Upper lobe of left lung (tissue), 6 donors: ENCODE results near the gene TIMP2. TPM values are rescaled to one million over a fixed set of nuclear protein-coding genes. Genes with fewer than 3 reads are reported as not detected.

ENCODE experiments used
- ATAC-seq, 2 donors: fragments of 200-7000 bp; cut with Tn5 transposase; one replicate each; pipeline ENCODE4 v1.9.1; 2022; ENCODE audit warnings: mild to moderate bottlenecking in 2 of 2, moderate library complexity in 2 of 2; ENCODE audit not compliant: low FRiP score in 2 of 2
- DNase-seq, 2 donors: peaks; one replicate each; pipeline ENCODE4 v3.0.0-alpha.2; 2019 to 2020
- H3K27ac ChIP-seq, 4 donors: fragments of 200-600 bp; sonication (generic); one replicate each; pipeline ENCODE4 v1.5.1; 2016 to 2019
- H3K27me3 ChIP-seq, 4 donors: fragments of 200-600 bp; sonication (generic); one replicate each; pipeline ENCODE4 v1.5.1; 2017 to 2019
- H3K36me3 ChIP-seq, 4 donors: fragments of 200-600 bp; sonication (generic); one replicate each; pipeline ENCODE4 v1.5.1; 2016 to 2019
- H3K4me1 ChIP-seq, 4 donors: fragments of 200-600 bp; sonication (generic); one replicate each; pipeline ENCODE4 v1.5.1; 2018 to 2019
- H3K4me3 ChIP-seq, 4 donors: fragments of 200-600 bp; sonication (generic); one replicate each; pipeline ENCODE4 v1.5.1; 2017 to 2019; ENCODE audit warnings: mild to moderate bottlenecking in 2 of 4, moderate library complexity in 1 of 4
- H3K9me3 ChIP-seq, 4 donors: fragments of 200-600 bp; sonication (generic); one replicate each; pipeline ENCODE4 v1.5.1; 2018 to 2019
- CTCF ChIP-seq, 6 experiments: fragments of 450-650 bp in 4 of 6; fragments of 200-600 bp in 2 of 6; sonication (generic) in 2 of 6; IDR thresholded peaks; one replicate each; pipeline ENCODE4 v1.5.1; 2016 to 2019; ENCODE audit warnings: antibody characterized with exemption in 6 of 6
- EP300 ChIP-seq, 4 donors: sonication (generic); formaldehyde crosslinking; IDR thresholded peaks; one replicate each; pipeline ENCODE4 v1.5.1; 2017; ENCODE audit warnings: antibody characterized with exemption in 4 of 4, control low read depth in 2 of 4
- POLR2A ChIP-seq, 4 donors: fragments of 450-650 bp; IDR thresholded peaks; one replicate each; pipeline ENCODE4 v1.5.1; 2016 to 2017; ENCODE audit warnings: antibody characterized with exemption in 4 of 4, mild to moderate bottlenecking in 2 of 4
- POLR2AphosphoS5 ChIP-seq, 2 donors: sonication (generic); formaldehyde crosslinking; IDR thresholded peaks; one replicate each; pipeline ENCODE4 v1.5.1; 2017; ENCODE audit warnings: antibody characterized with exemption in 2 of 2
- WGBS, 2 donors: methylation state at CpG; one replicate each; pipeline ENCODE4 v1.1.5; 2017 to 2018; 5-methylcytosine and 5-hydroxymethylcytosine counted together
- total RNA-seq, 6 donors: library from RNA; depleted of rRNA in 4 of 6; stranded (reverse); fragments of >200 nt in 4 of 6; gene quantifications; one replicate each; pipeline versions ENCODE4 v1.1.0 to v1.2.1, GENCODE V29; 2016 to 2021
- donor health status: DM: no; HTN: no; CAD: no; lungs with moderate emphysema.
- donor health status: DM: no; HTN: yes; CAD: no; lungs with severe emphysema.

TIMP2 gene
- total RNA-seq, 6 donors from 2014 or later, result 60.8 to 313 (median 145) TPM

- H3K9me3 ChIP-seq, result no peaks in the 10 kb centered on the region
- H3K4me1 ChIP-seq, result peaks cover 17 to 31% (median 21%) of the 10 kb centered on the region in 4 donors
- ATAC-seq, result no peak
- no peak overlapping the region for H3K4me3 ChIP-seq
- peaks cover 41 to 69% (median 55%) of the 10 kb centered on the region in 4 donors for H3K36me3 ChIP-seq
- DNase-seq, result no peak
- H3K27me3 ChIP-seq, result no peaks in the 10 kb centered on the region
- TF ChIP-seq POLR2A (IDR thresholded peaks at IDR 0.05) (no peak), CTCF (IDR thresholded peaks at IDR 0.05) (no peak), EP300 (IDR thresholded peaks at IDR 0.05) (no peak), POLR2AphosphoS5 (IDR thresholded peaks at IDR 0.05) (no peak)
- WGBS, 2 donors, result 81 to 85% methylated on average over 5 of the region's 5 CpGs
- no peak overlapping the region for H3K27ac ChIP-seq
Measured at GRCh38 chr17:78836420-78837021, 88.7 kb downstream of the TIMP2 start.

- no peak overlapping the region for H3K4me3 ChIP-seq
- 94 to 97% methylated on average over 8 of the region's 8 CpGs for WGBS, 2 donors
- peaks cover 43 to 89% (median 68%) of the 10 kb centered on the region in 4 donors for H3K36me3 ChIP-seq
- no peak overlapping the region for H3K27ac ChIP-seq
- H3K27me3 ChIP-seq, result no peaks in the 10 kb centered on the region
- TF ChIP-seq POLR2AphosphoS5 (IDR thresholded peaks at IDR 0.05), result no peak
- no peak for TF ChIP-seq EP300 (IDR thresholded peaks at IDR 0.05)
- no peak for TF ChIP-seq POLR2A (IDR thresholded peaks at IDR 0.05)
- TF ChIP-seq CTCF (IDR thresholded peaks at IDR 0.05), result no peak
- no peaks in the 10 kb centered on the region for H3K9me3 ChIP-seq
- ATAC-seq (no peak), DNase-seq (no peak)
- H3K4me1 ChIP-seq, result peaks cover 13 to 22% (median 18%) of the 10 kb centered on the region in 4 donors
Measured at GRCh38 chr17:78834571-78834970, 90.6 kb downstream of the TIMP2 start.

GRCh38 chr17:78832541-78832810 lies 92.7 kb downstream of the TIMP2 start:
- H3K27me3 ChIP-seq, result no peaks in the 10 kb centered on the region
- TF ChIP-seq CTCF (IDR thresholded peaks at IDR 0.05), result no peak
- no peak for TF ChIP-seq EP300 (IDR thresholded peaks at IDR 0.05)
- no peak for TF ChIP-seq POLR2AphosphoS5 (IDR thresholded peaks at IDR 0.05)
- TF ChIP-seq POLR2A (IDR thresholded peaks at IDR 0.05), result no peak
- H3K4me1 ChIP-seq, result peaks cover 0 to 5% (median under 1%) of the 10 kb centered on the region in 4 donors
- no peaks in the 10 kb centered on the region for H3K9me3 ChIP-seq
- DNase-seq (no peak), ATAC-seq (no peak)
- no peak overlapping the region for H3K4me3 ChIP-seq
- peaks cover 60 to 100% (median 85%) of the 10 kb centered on the region in 4 donors for H3K36me3 ChIP-seq
- 88 to 100% methylated on average over 1 to 2 of the region's 2 CpGs for WGBS, 2 donors
- H3K27ac ChIP-seq, result no peak overlapping the region

GRCh38 chr17:78831688-78832540 lies 93.3 kb downstream of the TIMP2 start:
- DNase-seq (no peak), ATAC-seq (no peak)
- H3K36me3 ChIP-seq, result peaks cover 59 to 100% (median 86%) of the 10 kb centered on the region in 4 donors
- H3K27ac ChIP-seq, result no peak overlapping the region
- H3K4me1 ChIP-seq, result peaks cover 0 to 9% (median 0%) of the 10 kb centered on the region in 4 donors
- TF ChIP-seq POLR2A (IDR thresholded peaks at IDR 0.05) (no peak), EP300 (IDR thresholded peaks at IDR 0.05) (no peak), CTCF (IDR thresholded peaks at IDR 0.05) (no peak), POLR2AphosphoS5 (IDR thresholded peaks at IDR 0.05) (no peak)
- H3K27me3 ChIP-seq, result no peaks in the 10 kb centered on the region
- H3K4me3 ChIP-seq, result no peak overlapping the region
- 81 to 85% methylated on average over 15 of the region's 15 CpGs for WGBS, 2 donors
- no peaks in the 10 kb centered on the region for H3K9me3 ChIP-seq
